HL-60/S4 treated with retinoic acid at 250 ng/mL for 4 days and 3 days (cell line): ENCODE data around the gene CHRNA10.

Experiments used
- in situ Hi-C: fragments of 300-500 bp; cut with MboI; formaldehyde crosslinking; loops from 2 replicates; pipeline ENCODE4 v1.7.0; 2022; ENCODE audit warnings: low sequenced_read_pairs

Gene CHRNA10

GRCh38 chr11:3671334-3672254 lies at the start of gene CHRNA10:
Gene CHRNA10 (minus strand): TSS chr11:3671384. CDS start chr11:3671312, 72 bp downstream.
- in situ Hi-C loops, result no loop called here

- in situ Hi-C loops, result no loop called here
These were observed 41.1 kb upstream of the CHRNA10 start for GRCh38 chr11:3712274-3712673.

- in situ Hi-C loops, result no loop called here
These were observed 39.5 kb upstream of the CHRNA10 start for GRCh38 chr11:3710485-3711259.

GRCh38 chr11:3709977-3710376 lies 38.8 kb upstream of the CHRNA10 start:
- in situ Hi-C loops, result no loop called here

- in situ Hi-C loops, result no loop called here
These were observed 36.0 kb upstream of the CHRNA10 start for GRCh38 chr11:3707176-3707575.

- in situ Hi-C loops, result no loop called here
These were observed 32.2 kb upstream of the CHRNA10 start for GRCh38 chr11:3703383-3703782.

- in situ Hi-C loops, result no loop called here
These were observed 29.7 kb upstream of the CHRNA10 start for GRCh38 chr11:3700910-3701309.

GRCh38 chr11:3700410-3700809 lies 29.2 kb upstream of the CHRNA10 start:
- in situ Hi-C loops, result no loop called here

GRCh38 chr11:3686751-3687150 lies 15.6 kb upstream of the CHRNA10 start:
- in situ Hi-C loops, result no loop called here

GRCh38 chr11:3685923-3686322 lies 14.7 kb upstream of the CHRNA10 start:
- in situ Hi-C loops, result no loop called here

GRCh38 chr11:3684819-3685172 lies 13.6 kb upstream of the CHRNA10 start:
- in situ Hi-C loops, result no loop called here

- in situ Hi-C loops, result no loop called here
These were observed 13.1 kb upstream of the CHRNA10 start for GRCh38 chr11:3684129-3684818.

- in situ Hi-C loops, result no loop called here
These were observed 11.9 kb upstream of the CHRNA10 start for GRCh38 chr11:3683039-3683438.

- in situ Hi-C loops, result no loop called here
These were observed 7.9 kb upstream of the CHRNA10 start for GRCh38 chr11:3679077-3679476.

- in situ Hi-C loops, result no loop called here
These were observed 4.8 kb upstream of the CHRNA10 start for GRCh38 chr11:3675971-3676370.

- in situ Hi-C loops, result no loop called here
These were observed 3.0 kb upstream of the CHRNA10 start for GRCh38 chr11:3674189-3674588.

GRCh38 chr11:3669742-3670183 lies 1.4 kb downstream of the CHRNA10 start:
- in situ Hi-C loops, result no loop called here

GRCh38 chr11:3669128-3669527 lies 2.1 kb downstream of the CHRNA10 start:
- in situ Hi-C loops, result no loop called here

- in situ Hi-C loops, result no loop called here
These were observed 3.8 kb downstream of the CHRNA10 start for GRCh38 chr11:3667149-3668035.

- in situ Hi-C loops, result no loop called here
These were observed 5.1 kb downstream of the CHRNA10 start for GRCh38 chr11:3666023-3666530.
